ENCODE results near the gene RAMP1. TPM values are rescaled to one million over a fixed set of nuclear protein-coding genes. Genes with fewer than 3 reads are reported as not detected.

Gene RAMP1
- total RNA-seq, 1 experiment from 2014 or later: 23.4 TPM

GRCh38 chr2:237878321-237879057, 19.1 kb downstream of the RAMP1 start:
- POLR2A ChIA-PET: no interaction called here
- no peaks in the 10 kb centered on the region for H3K27me3 ChIP-seq (ENCODE audit: insufficient read depth, low read length)
- H3K27ac ChIP-seq (ENCODE audit: low read depth, low read length): no peak overlapping the region

More at GRCh38 chr2:237878321-237879057, 19.1 kb downstream of the RAMP1 start:
- no peaks in the 10 kb centered on the region for H3K9me3 ChIP-seq (ENCODE audit: control insufficient read depth in 1 of 2, insufficient read depth in 1 of 2, low read depth in 1 of 2, low read length in 2 of 2)
- no peak overlapping the region for H3K4me2 ChIP-seq (ENCODE audit: low read length)
- no peaks in the 10 kb centered on the region for H3K79me2 ChIP-seq (ENCODE audit: insufficient read depth, low read length)
- H3K36me3 ChIP-seq (ENCODE audit: control insufficient read depth in 1 of 2, insufficient read depth in 2 of 2, low read length in 2 of 2): peaks cover 0 to 6% of the 10 kb centered on the region in 2 experiments; a peak in 1 of 4 replicates
- RAD21 ChIA-PET (ENCODE audit: low non-redundant PET in 1 of 2, low total read pairs in 2 of 2, uncharacterized antibody in 2 of 2, unreplicated experiment in 2 of 2): no interaction called here
- H3K4me1 ChIP-seq (ENCODE audit: control insufficient read depth in 1 of 2, insufficient read depth in 2 of 2, low read length in 2 of 2): peaks cover 12 to 20% of the 10 kb centered on the region in 2 experiments
- H4K20me1 ChIP-seq (ENCODE audit: insufficient read depth): no peaks in the 10 kb centered on the region
- DNase-seq (ENCODE audit: low read depth, low spot score) (no peak), ATAC-seq (no peak)
- no peak overlapping the region for H2AFZ ChIP-seq (ENCODE audit: low read depth, low read length, poor library complexity, severe bottlenecking)
- no peaks in the 10 kb centered on the region for H3K9me2 ChIP-seq (ENCODE audit: insufficient read depth)
- H3K4me3 ChIP-seq (replicated peaks in 1 of 2; ENCODE audit: low read depth in 1 of 2, low read length in 2 of 2): no peak overlapping the region
- H3K9ac ChIP-seq (ENCODE audit: low read length): no peak overlapping the region
- no peak for TF ChIP-seq SP1 (IDR thresholded peaks at IDR 0.05; ENCODE audit: low read depth)
- no peak for TF ChIP-seq SRF (IDR thresholded peaks at IDR 0.05; ENCODE audit: low read depth)
- no peak for TF ChIP-seq ZBTB33 (IDR thresholded peaks at IDR 0.05; ENCODE audit: extremely low read depth, insufficient replicate concordance, low read length)
- no peak for TF ChIP-seq ZFX (IDR thresholded peaks at IDR 0.05)
- TF ChIP-seq SIN3A (IDR thresholded peaks at IDR 0.05; ENCODE audit: low read depth): no peak
- TF ChIP-seq RAD21 (IDR thresholded peaks at IDR 0.05; ENCODE audit: low read depth): no peak
- TF ChIP-seq CTCF (IDR thresholded peaks at IDR 0.05 in 2 of 3, conservative IDR thresholded peaks at IDR 0.05 in 1 of 3; ENCODE audit: borderline replicate concordance in 1 of 3, insufficient read depth in 1 of 3, low read depth in 2 of 3, low read length in 2 of 3): no peak
- TF ChIP-seq MAX (IDR thresholded peaks at IDR 0.05): no peak
- no peak for TF ChIP-seq EZH2 (IDR thresholded peaks at IDR 0.05)
- no peak for TF ChIP-seq FOSL1 (IDR thresholded peaks at IDR 0.05; ENCODE audit: low read depth)
- no peak for TF ChIP-seq ELF1 (IDR thresholded peaks at IDR 0.05; ENCODE audit: borderline replicate concordance, low read depth)
- no peak for TF ChIP-seq YY1 (IDR thresholded peaks at IDR 0.05; ENCODE audit: extremely low read depth, insufficient replicate concordance, low read depth, low read length)
- TF ChIP-seq ZNF274 (IDR thresholded peaks at IDR 0.05; ENCODE audit: low read depth, low read length): no peak
- TF ChIP-seq CEBPB (IDR thresholded peaks at IDR 0.05; ENCODE audit: low read depth): no peak
- no peak for TF ChIP-seq ATF3 (IDR thresholded peaks at IDR 0.05)
- no peak for TF ChIP-seq EZH2phosphoT487 (IDR thresholded peaks at IDR 0.05; ENCODE audit: borderline replicate concordance)
- TF ChIP-seq POLR2AphosphoS5 (IDR thresholded peaks at IDR 0.05; ENCODE audit: low read depth, low read length): no peak
- TF ChIP-seq REST (IDR thresholded peaks at IDR 0.05; ENCODE audit: low read depth): no peak
- TF ChIP-seq CBX3 (IDR thresholded peaks at IDR 0.05; ENCODE audit: low read depth): no peak
- no peak for TF ChIP-seq EGR1 (IDR thresholded peaks at IDR 0.05; ENCODE audit: low read depth)
- BruUV-seq (replicated peaks): no TSS peak
- CTCF ChIA-PET: no interaction called here
- intact Hi-C loops (cut with micrococcal nuclease): no loop called here
